ENCODE measurements around the gene IGSF3. TPM values are rescaled to one million over a fixed set of nuclear protein-coding genes. Genes with fewer than 3 reads are reported as not detected.
"Not testable (repeated sequence)": the region's sequence is repeated elsewhere in the genome, so short reads cannot be mapped to it uniquely, and the experiment has no call there.

Gene IGSF3
- total RNA-seq, 2 donors from 2014 or later = 3.3 to 4.9 TPM

GRCh38 chr1:116607463-116607862 lies 60.1 kb downstream of the IGSF3 start:
- H3K9me3 Mint-ChIP-seq; H3K27me3 Mint-ChIP-seq (ENCODE audit: low read depth); ATAC-seq (replicated peaks in 1 of 2); DNase-seq; H3K27ac Mint-ChIP-seq; H3K36me3 Mint-ChIP-seq (ENCODE audit: insufficient read depth in 2 of 2): not testable (repeated sequence)
- Mint-ChIP-seq H3K4me3 (peak overlapping the region; percentile 56 to 73), H3K4me1 (ENCODE audit: low read depth) (peaks cover 54% of the 10 kb centered on the region)

- H3K4me3 Mint-ChIP-seq = peak overlapping the region; percentile 18 to 48
- H3K27me3 Mint-ChIP-seq (ENCODE audit: low read depth); ATAC-seq (replicated peaks in 1 of 2); H3K36me3 Mint-ChIP-seq (ENCODE audit: insufficient read depth in 2 of 2); H3K9me3 Mint-ChIP-seq; DNase-seq: not testable (repeated sequence)
- H3K27ac Mint-ChIP-seq = peak overlapping the region; percentile 91
- peaks cover 52% of the 10 kb centered on the region for H3K4me1 Mint-ChIP-seq (ENCODE audit: low read depth)
Observed at GRCh38 chr1:116606067-116606466, 61.5 kb downstream of the IGSF3 start.

GRCh38 chr1:116605315-116605714 lies 62.2 kb downstream of the IGSF3 start:
- no peaks in the 10 kb centered on the region for H3K9me3 Mint-ChIP-seq
- DNase-seq = no peak
- H3K4me3 Mint-ChIP-seq = peak overlapping the region in 1 of 2 donors; percentile 48
- H3K4me1 Mint-ChIP-seq (ENCODE audit: low read depth) = peaks cover 45% of the 10 kb centered on the region
- no peaks in the 10 kb centered on the region for H3K36me3 Mint-ChIP-seq (ENCODE audit: insufficient read depth in 2 of 2)
- ATAC-seq (replicated peaks in 1 of 2) = no peak
- H3K27me3 Mint-ChIP-seq (ENCODE audit: low read depth) = no peaks in the 10 kb centered on the region
- H3K27ac Mint-ChIP-seq = no peak overlapping the region

- H3K27me3 Mint-ChIP-seq (ENCODE audit: low read depth); H3K4me3 Mint-ChIP-seq; H3K36me3 Mint-ChIP-seq (ENCODE audit: insufficient read depth in 2 of 2); H3K9me3 Mint-ChIP-seq; H3K27ac Mint-ChIP-seq; DNase-seq; ATAC-seq (replicated peaks in 1 of 2): not testable (repeated sequence)
- peaks cover 36% of the 10 kb centered on the region for H3K4me1 Mint-ChIP-seq (ENCODE audit: low read depth)
Observed at GRCh38 chr1:116604408-116604807, 63.1 kb downstream of the IGSF3 start.

- ATAC-seq (replicated peaks in 1 of 2); H3K9me3 Mint-ChIP-seq; H3K36me3 Mint-ChIP-seq (ENCODE audit: insufficient read depth in 2 of 2); H3K4me3 Mint-ChIP-seq; DNase-seq; H3K27ac Mint-ChIP-seq; H3K27me3 Mint-ChIP-seq (ENCODE audit: low read depth): not testable (repeated sequence)
- H3K4me1 Mint-ChIP-seq (ENCODE audit: low read depth) = peaks cover 29% of the 10 kb centered on the region
Observed at GRCh38 chr1:116603646-116604045, 63.9 kb downstream of the IGSF3 start.

GRCh38 chr1:116599369-116599768 lies 68.2 kb downstream of the IGSF3 start:
- not testable (repeated sequence) for H3K36me3 Mint-ChIP-seq (ENCODE audit: insufficient read depth in 2 of 2); DNase-seq; H3K4me3 Mint-ChIP-seq; H3K27ac Mint-ChIP-seq; H3K27me3 Mint-ChIP-seq (ENCODE audit: low read depth); H3K9me3 Mint-ChIP-seq; ATAC-seq (replicated peaks in 1 of 2)
- H3K4me1 Mint-ChIP-seq (ENCODE audit: low read depth) = peaks cover 32% of the 10 kb centered on the region

- H3K4me3 Mint-ChIP-seq; H3K27me3 Mint-ChIP-seq (ENCODE audit: low read depth); H3K36me3 Mint-ChIP-seq (ENCODE audit: insufficient read depth in 2 of 2); DNase-seq; H3K9me3 Mint-ChIP-seq; H3K27ac Mint-ChIP-seq: not testable (repeated sequence)
- ATAC-seq (replicated peaks in 1 of 2) = peak; percentile 25 to 53
- H3K4me1 Mint-ChIP-seq (ENCODE audit: low read depth) = peaks cover 37% of the 10 kb centered on the region
Observed at GRCh38 chr1:116598420-116599036, 69.0 kb downstream of the IGSF3 start.

- not testable (repeated sequence) for DNase-seq; H3K27me3 Mint-ChIP-seq (ENCODE audit: low read depth); H3K27ac Mint-ChIP-seq; H3K9me3 Mint-ChIP-seq; H3K36me3 Mint-ChIP-seq (ENCODE audit: insufficient read depth in 2 of 2)
- H3K4me3 Mint-ChIP-seq = peak overlapping the region; percentile 0 to 27
- H3K4me1 Mint-ChIP-seq (ENCODE audit: low read depth) = peaks cover 37% of the 10 kb centered on the region
- ATAC-seq (replicated peaks in 1 of 2) = peak; percentile 78 to 79
Observed at GRCh38 chr1:116597388-116597787, 70.1 kb downstream of the IGSF3 start.

GRCh38 chr1:116596742-116597307 lies 70.7 kb downstream of the IGSF3 start:
- peaks cover 37% of the 10 kb centered on the region for H3K4me1 Mint-ChIP-seq (ENCODE audit: low read depth)
- H3K27me3 Mint-ChIP-seq (ENCODE audit: low read depth); H3K36me3 Mint-ChIP-seq (ENCODE audit: insufficient read depth in 2 of 2); H3K4me3 Mint-ChIP-seq; DNase-seq; H3K27ac Mint-ChIP-seq; H3K9me3 Mint-ChIP-seq; ATAC-seq (replicated peaks in 1 of 2): not testable (repeated sequence)

GRCh38 chr1:116595946-116596741 lies 71.4 kb downstream of the IGSF3 start:
- peak; percentile 61 to 64 for ATAC-seq (replicated peaks in 1 of 2)
- H3K36me3 Mint-ChIP-seq (ENCODE audit: insufficient read depth in 2 of 2); H3K9me3 Mint-ChIP-seq: not testable (repeated sequence)

GRCh38 chr1:116595065-116595840 lies 72.3 kb downstream of the IGSF3 start:
- not testable (repeated sequence) for H3K27ac Mint-ChIP-seq; H3K27me3 Mint-ChIP-seq (ENCODE audit: low read depth); ATAC-seq (replicated peaks in 1 of 2); H3K36me3 Mint-ChIP-seq (ENCODE audit: insufficient read depth in 2 of 2); DNase-seq; H3K9me3 Mint-ChIP-seq
- peak overlapping the region in 1 of 2 donors; percentile 84 for H3K4me3 Mint-ChIP-seq
- H3K4me1 Mint-ChIP-seq (ENCODE audit: low read depth) = peaks cover 38% of the 10 kb centered on the region

More at GRCh38 chr1:116595946-116596741, 71.4 kb downstream of the IGSF3 start:
- not testable (repeated sequence) for H3K27ac Mint-ChIP-seq; H3K27me3 Mint-ChIP-seq (ENCODE audit: low read depth)
- H3K4me3 Mint-ChIP-seq = peak overlapping the region; percentile 79 to 84
- peak; percentile 27 to 58 for DNase-seq
- peaks cover 37% of the 10 kb centered on the region for H3K4me1 Mint-ChIP-seq (ENCODE audit: low read depth)

- H3K4me3 Mint-ChIP-seq; H3K27ac Mint-ChIP-seq; DNase-seq; H3K9me3 Mint-ChIP-seq; H3K36me3 Mint-ChIP-seq (ENCODE audit: insufficient read depth in 2 of 2); ATAC-seq (replicated peaks in 1 of 2); H3K27me3 Mint-ChIP-seq (ENCODE audit: low read depth): not testable (repeated sequence)
- peaks cover 51% of the 10 kb centered on the region for H3K4me1 Mint-ChIP-seq (ENCODE audit: low read depth)
Observed at GRCh38 chr1:116593977-116594376, 73.6 kb downstream of the IGSF3 start.

- not testable (repeated sequence) for ATAC-seq (replicated peaks in 1 of 2); H3K4me3 Mint-ChIP-seq; H3K27me3 Mint-ChIP-seq (ENCODE audit: low read depth); DNase-seq; H3K9me3 Mint-ChIP-seq; H3K27ac Mint-ChIP-seq; H3K36me3 Mint-ChIP-seq (ENCODE audit: insufficient read depth in 2 of 2)
- H3K4me1 Mint-ChIP-seq (ENCODE audit: low read depth) = peaks cover 48% of the 10 kb centered on the region
Observed at GRCh38 chr1:116593401-116593800, 74.1 kb downstream of the IGSF3 start.

All from activated T-cell treated with anti-CD3 and anti-CD28 coated beads, Interleukin-2, amount 50 U/mL, for 72 hours (primary cell).